PFSK-1 (cell line): ENCODE measurements around the gene CALY.

Experiments
- FOXP2 ChIP-seq: optimal IDR thresholded peaks from 2 replicates; pipeline ENCODE3; 2011; ENCODE audit warnings: borderline replicate concordance, control low read depth, inconsistent platforms; ENCODE audit not compliant: insufficient read depth; ENCODE audit errors: extremely low read length, extremely low read depth
- POLR2AphosphoS5 ChIP-seq: IDR thresholded peaks from 2 replicates; pipeline ENCODE4 v1.6.1; 2012; ENCODE audit warnings: low read depth, mild to moderate bottlenecking, control low read depth, low read length, moderate library complexity
- REST ChIP-seq, 2 experiments: IDR thresholded peaks; 2 replicates each; pipeline versions ENCODE4 v1.6.1 to v1.8.0; 2011 to 2012; ENCODE audit warnings: low read depth in 2 of 2, low read length in 2 of 2, control low read depth in 1 of 2, inconsistent platforms in 1 of 2, mild to moderate bottlenecking in 1 of 2, moderate library complexity in 1 of 2; ENCODE audit not compliant: insufficient read depth in 1 of 2
- SIN3A ChIP-seq: IDR thresholded peaks from 2 replicates; pipeline ENCODE4 v1.6.1; 2012; ENCODE audit warnings: mild to moderate bottlenecking, low read length, moderate library complexity, borderline replicate concordance; ENCODE audit not compliant: insufficient read depth
- TAF1 ChIP-seq: IDR thresholded peaks from 2 replicates; pipeline ENCODE4 v1.6.1; 2012; ENCODE audit warnings: low read length, control low read depth, borderline replicate concordance; ENCODE audit not compliant: insufficient read depth

CALY gene

GRCh38 chr10:133294189-133294588 is 42.5 kb downstream of the CALY start:
- no peak for TF ChIP-seq SIN3A
- TF ChIP-seq TAF1: no peak
- no peak for TF ChIP-seq FOXP2
- TF ChIP-seq POLR2AphosphoS5: no peak
- TF ChIP-seq REST (IDR thresholded peaks at IDR 0.05; ENCODE audit: insufficient read depth in 1 of 2, low read depth in 2 of 2, low read length in 2 of 2): no peak

DNA sequence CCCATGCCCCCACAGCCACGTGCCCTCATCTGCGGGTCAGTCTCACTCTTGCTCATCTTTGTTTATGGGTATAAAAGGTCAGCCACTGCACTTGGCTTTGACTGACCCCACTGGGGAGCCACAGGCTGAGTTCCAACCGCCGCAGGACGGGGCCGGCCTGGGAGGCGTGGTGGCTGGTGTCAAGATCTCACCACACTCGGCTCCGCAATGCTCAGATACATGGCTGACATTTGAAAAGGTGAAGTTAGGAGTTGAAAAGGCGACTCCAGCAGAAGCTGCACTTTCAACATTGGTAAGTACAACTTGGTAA is 42.9 kb downstream of the CALY start:
- no peak for TF ChIP-seq SIN3A
- no peak for TF ChIP-seq REST (IDR thresholded peaks at IDR 0.05; ENCODE audit: insufficient read depth in 1 of 2, low read depth in 2 of 2, low read length in 2 of 2)
- TF ChIP-seq TAF1: no peak
- TF ChIP-seq FOXP2: no peak
- TF ChIP-seq POLR2AphosphoS5: no peak

GRCh38 chr10:133292919-133293809 is 43.5 kb downstream of the CALY start:
- TF ChIP-seq FOXP2 (no peak), POLR2AphosphoS5 (no peak), REST (IDR thresholded peaks at IDR 0.05; ENCODE audit: insufficient read depth in 1 of 2, low read depth in 2 of 2, low read length in 2 of 2) (no peak)

DNA sequence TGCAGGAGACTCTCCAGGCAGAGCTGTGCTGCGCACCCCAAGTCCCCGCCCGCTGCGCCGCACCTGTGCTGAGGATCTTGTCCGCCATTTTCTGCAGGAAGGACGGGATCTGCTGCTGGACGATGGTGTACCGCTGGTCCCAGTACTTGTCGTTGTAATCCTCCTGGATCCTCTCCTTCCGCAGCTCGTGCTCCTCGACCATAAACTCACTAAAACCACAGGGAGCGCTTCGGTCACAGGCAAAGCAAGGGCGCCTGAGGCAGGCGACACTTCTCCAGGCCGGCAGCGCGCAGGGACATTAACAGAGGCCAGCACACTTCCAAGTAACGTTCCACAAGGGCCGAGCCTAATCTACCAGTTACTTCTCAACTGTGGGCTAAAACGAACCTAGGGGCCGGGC is 46.9 kb downstream of the CALY start:
- TF ChIP-seq SIN3A (no peak), TAF1 (no peak), FOXP2 (no peak), REST (IDR thresholded peaks at IDR 0.05; ENCODE audit: insufficient read depth in 1 of 2, low read depth in 2 of 2, low read length in 2 of 2) (no peak), POLR2AphosphoS5 (no peak)

- TF ChIP-seq FOXP2 (no peak), TAF1 (no peak), POLR2AphosphoS5 (no peak)
Measured at GRCh38 chr10:133287832-133288500, 48.7 kb downstream of the CALY start.
